ENCODE data around the gene CCN6.

GRCh38 chr6:112022749-112023148, 31.2 kb upstream of the CCN6 start:
- TF ChIP-seq CTCF (conservative IDR thresholded peaks at IDR 0.05) (no peak), ZFX (IDR thresholded peaks at IDR 0.05) (no peak)
